ENCODE results near the gene APOO.

DNA sequence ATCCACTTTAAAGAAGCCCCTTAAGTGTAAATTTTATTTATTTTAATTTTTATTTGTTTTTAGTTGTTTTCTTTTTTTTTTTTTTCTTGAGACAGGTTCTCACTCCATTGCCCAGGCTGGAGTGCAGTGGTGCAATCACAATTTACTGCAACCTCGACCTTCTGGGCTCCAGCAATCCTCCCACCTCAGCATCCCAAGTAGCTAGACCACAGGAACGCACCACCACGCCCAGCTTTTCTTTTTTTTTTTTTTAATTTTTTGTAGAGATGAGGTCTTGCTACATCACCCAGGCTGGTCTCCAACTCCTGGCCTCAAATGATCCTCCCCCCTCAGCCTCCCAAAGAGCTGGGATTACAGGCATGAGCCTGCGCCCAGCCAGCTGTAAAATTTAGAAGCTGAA lies 118.8 kb downstream of the APOO start:
- no peak for TF ChIP-seq CTCF (IDR thresholded peaks at IDR 0.05)
- no peak for TF ChIP-seq POLR2A (IDR thresholded peaks at IDR 0.05)

Data from testis (tissue), 2 donors.